MCF 10A (cell line): ENCODE data around the gene CCDC63. TPM values are rescaled to one million over a fixed set of nuclear protein-coding genes. Genes with fewer than 3 reads are reported as not detected.
"Not testable (repeated sequence)": the region's sequence is repeated elsewhere in the genome, so short reads cannot be mapped to it uniquely, and the experiment has no call there.

Experiments
- BruUV-seq: library from RNA; stranded (reverse); fragments of 400-500 nt; replicated peaks from 2 replicates; lab custom pipeline; 2021; lab: Mats Ljungman, UMichigan
- CTCF ChIA-PET: fragments of 300-600 bp; sonication (Branson Sonifier 250); formaldehyde crosslinking; extraction: SDS; loops from one replicate; lab custom pipeline; 2021; ENCODE audit warnings: antibody characterized with exemption, inconsistent platforms; lab: Yijun Ruan, JAX
- POLR2A ChIA-PET: fragments of 300-600, 350-650 bp; sonication (Branson Sonifier 250); formaldehyde crosslinking; extraction: SDS; loops from one replicate; lab custom pipeline; 2020; ENCODE audit warnings: antibody characterized with exemption, inconsistent platforms; lab: Yijun Ruan, JAX
- DNase-seq: peaks from one replicate; pipeline ENCODE4 v3.0.0-alpha.2; 2018; ENCODE audit not compliant: unreplicated experiment
- H3K27ac Mint-ChIP-seq: one replicate; pipeline ENCODE4 v1.8.0; 2022; ENCODE audit warnings: mild to moderate bottlenecking, low read depth, mixed read lengths; ENCODE audit not compliant: unreplicated experiment
- H3K27me3 Mint-ChIP-seq: one replicate; pipeline ENCODE4 v1.8.0; 2022; ENCODE audit warnings: mixed read lengths; ENCODE audit not compliant: insufficient read depth, unreplicated experiment
- H3K36me3 Mint-ChIP-seq: one replicate; pipeline ENCODE4 v1.8.0; 2022; ENCODE audit warnings: mild to moderate bottlenecking, moderate library complexity, mixed read lengths; ENCODE audit not compliant: insufficient read depth, unreplicated experiment
- H3K4me1 Mint-ChIP-seq: one replicate; pipeline ENCODE4 v1.8.0; 2022; ENCODE audit warnings: mixed read lengths; ENCODE audit not compliant: insufficient read depth, unreplicated experiment
- H3K4me3 Mint-ChIP-seq: one replicate; pipeline ENCODE4 v1.8.0; 2022; ENCODE audit warnings: mild to moderate bottlenecking, moderate library complexity, mixed read lengths; ENCODE audit not compliant: unreplicated experiment
- H3K9me3 Mint-ChIP-seq: one replicate; pipeline ENCODE4 v1.8.0; 2022; ENCODE audit warnings: mixed read lengths; ENCODE audit not compliant: unreplicated experiment
- CTCF ChIP-seq: fragments of 200-600 bp; IDR thresholded peaks from one replicate; pipeline ENCODE4 v1.8.0; 2022; ENCODE audit warnings: antibody characterized with exemption, mild to moderate bottlenecking; ENCODE audit not compliant: unreplicated experiment
- intact Hi-C: fragments of 100-400 bp; cut with micrococcal nuclease; formaldehyde crosslinking; loops from 2 replicates; pipeline ENCODE4 v1.14.1; 2022
- total RNA-seq: library from RNA; stranded (reverse); gene quantifications from 2 replicates; pipeline ENCODE4 v1.2.3, GENCODE V29; 2022

Gene CCDC63
- total RNA-seq, 1 experiment from 2014 or later = not detected

GRCh38 chr12:110941391-110941790 lies 94.6 kb downstream of the CCDC63 start:
- POLR2A ChIA-PET = interaction anchor here (0.6 kb wide), 1 partner anchor 58 kb away, joined by 3 read pairs; no protein-coding TSS in a partner anchor
- no peaks in the 10 kb centered on the region for H3K9me3 Mint-ChIP-seq
- peaks cover 5% of the 10 kb centered on the region for H3K4me1 Mint-ChIP-seq
- no peak for DNase-seq
- no peaks in the 10 kb centered on the region for H3K27me3 Mint-ChIP-seq
- no peak overlapping the region for H3K27ac Mint-ChIP-seq
- no peak overlapping the region for H3K4me3 Mint-ChIP-seq
- TF ChIP-seq CTCF = no peak
- intact Hi-C loops = no loop called here
- CTCF ChIA-PET = interaction anchor here (0.6 to 1.1 kb wide), 3 partner anchors 48 to 332 kb away, joined by 3 to 6 read pairs (median 4); no protein-coding TSS in a partner anchor
- no TSS peak for BruUV-seq
- H3K36me3 Mint-ChIP-seq = peaks cover 10% of the 10 kb centered on the region

- TF ChIP-seq CTCF = no peak
- Mint-ChIP-seq H3K4me3 (no peak overlapping the region), H3K4me1 (no peaks in the 10 kb centered on the region), H3K27me3 (no peaks in the 10 kb centered on the region), H3K9me3 (no peaks in the 10 kb centered on the region), H3K36me3 (peaks cover 5% of the 10 kb centered on the region), H3K27ac (no peak overlapping the region)
- intact Hi-C loops = no loop called here
- no TSS peak for BruUV-seq
- ChIA-PET CTCF (no interaction called here), POLR2A (no interaction called here)
- no peak for DNase-seq
These were observed 96.6 kb downstream of the CCDC63 start for GRCh38 chr12:110943373-110943772.

- peaks cover 5% of the 10 kb centered on the region for H3K36me3 Mint-ChIP-seq
- H3K9me3 Mint-ChIP-seq = no peaks in the 10 kb centered on the region
- no peak for DNase-seq
- H3K27ac Mint-ChIP-seq = no peak overlapping the region
- H3K4me1 Mint-ChIP-seq = no peaks in the 10 kb centered on the region
- BruUV-seq = no TSS peak
- no peak for TF ChIP-seq CTCF
- ChIA-PET CTCF (interaction anchor here (0.6 kb wide), 1 partner anchor 75 kb away, joined by 3 read pairs; no protein-coding TSS in a partner anchor), POLR2A (no interaction called here)
- peaks cover 15% of the 10 kb centered on the region for H3K27me3 Mint-ChIP-seq
- H3K4me3 Mint-ChIP-seq = no peak overlapping the region
- intact Hi-C loops = no loop called here
These were observed 101.3 kb downstream of the CCDC63 start for GRCh38 chr12:110948041-110948440.

GRCh38 chr12:110950466-110950865 lies 103.7 kb downstream of the CCDC63 start:
- peaks cover 29% of the 10 kb centered on the region for H3K27me3 Mint-ChIP-seq
- intact Hi-C loops = not testable (repeated sequence)

GRCh38 chr12:110950867-110951266 lies 104.1 kb downstream of the CCDC63 start:
- CTCF ChIA-PET, BruUV-seq, H3K4me1 Mint-ChIP-seq, H3K27ac Mint-ChIP-seq, H3K36me3 Mint-ChIP-seq, H3K9me3 Mint-ChIP-seq, H3K4me3 Mint-ChIP-seq, DNase-seq, POLR2A ChIA-PET, intact Hi-C loops: not testable (repeated sequence)
- H3K27me3 Mint-ChIP-seq = peaks cover 29% of the 10 kb centered on the region

More at GRCh38 chr12:110950466-110950865, 103.7 kb downstream of the CCDC63 start:
- H3K4me3 Mint-ChIP-seq, H3K36me3 Mint-ChIP-seq, H3K27ac Mint-ChIP-seq, POLR2A ChIA-PET, CTCF ChIA-PET, BruUV-seq, H3K4me1 Mint-ChIP-seq, H3K9me3 Mint-ChIP-seq, DNase-seq: not testable (repeated sequence)

Other genes with a start within 250 kb of the CCDC63 start
- 36.5 and 38.9 TPM in 2 replicates for gene TCTN1, start 232.9 kb upstream of the CCDC63 start, total RNA-seq
- not detected in 2 replicates for gene HVCN1, start 157.9 kb upstream of the CCDC63 start, total RNA-seq
- gene PPP1CC, start 104.1 kb upstream of the CCDC63 start, total RNA-seq = 79.4 and 94.6 TPM in 2 replicates
- not detected in 2 replicates for gene MYL2, start 73.6 kb downstream of the CCDC63 start, total RNA-seq
- 0.29 and 0.61 TPM in 2 replicates for gene CUX2, start 187.2 kb downstream of the CCDC63 start, total RNA-seq